ENCODE data around the gene NRDC. TPM values are rescaled to one million over a fixed set of nuclear protein-coding genes. Genes with fewer than 3 reads are reported as not detected.
A peak's percentile ranks its signal among the peaks of the same experiment; 100 is the strongest.

Gene NRDC
- total and polyA plus RNA-seq, 9 of the 15 experiments (the other 6 are each of a cell fraction or from before 2014, with no cell fraction given), result 102 to 371 (median 201) TPM

DNA sequence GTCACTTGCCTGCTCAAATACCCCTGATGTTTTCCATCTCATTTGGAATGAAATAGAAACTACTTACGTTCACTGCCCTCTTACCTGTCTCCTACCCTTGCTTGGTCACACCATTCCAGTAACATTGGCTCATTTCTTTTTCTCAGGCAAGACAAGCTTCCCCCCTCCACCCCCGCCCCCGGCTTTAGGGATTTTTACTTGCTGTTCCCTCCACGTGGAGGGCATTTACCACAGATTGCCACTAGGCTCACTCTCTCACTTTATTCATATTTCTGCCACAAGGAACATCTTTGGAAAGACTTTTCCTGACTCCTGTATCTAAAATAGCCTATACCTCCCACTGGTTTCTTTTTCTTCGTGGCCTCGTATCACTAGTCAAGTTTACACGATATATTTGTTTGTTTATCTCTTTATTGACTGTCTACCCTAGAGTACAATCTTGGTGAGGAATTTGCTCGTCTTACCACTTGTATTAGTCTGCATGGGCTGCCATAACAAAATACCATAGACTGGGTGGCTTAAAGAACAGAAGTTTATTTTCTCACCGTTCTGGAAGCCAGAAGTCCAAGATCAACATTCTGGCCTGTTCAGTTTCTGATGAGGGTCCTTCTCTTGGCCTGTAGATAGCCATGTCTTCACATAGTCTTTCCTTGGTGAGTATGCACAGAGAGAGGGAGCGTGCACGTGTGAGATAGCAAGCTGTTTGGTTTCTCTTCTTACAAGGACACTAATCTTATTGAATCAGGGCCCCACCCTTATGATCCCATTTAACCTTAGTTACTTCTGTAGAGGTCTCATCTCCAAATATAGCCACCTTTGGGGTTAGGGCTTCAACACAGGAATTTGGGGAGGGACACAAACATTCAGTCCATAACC is 126.2 kb downstream of the NRDC start (continued):
- TF ChIP-seq ELK1 (CRISPR knock-in tag; IDR thresholded peaks at IDR 0.05) (no peak), MEF2A (IDR thresholded peaks at IDR 0.05; ENCODE audit: control insufficient read depth, low read depth, low read length) (peak; percentile 83), GATA2 (CRISPR knock-in tag; IDR thresholded peaks at IDR 0.05) (peak; percentile 37; the same call in 1 of the 2 replicates), ZNF146 (CRISPR knock-in tag; IDR thresholded peaks at IDR 0.05; ENCODE audit: unreplicated experiment) (no peak), SMARCC2 (IDR thresholded peaks at IDR 0.05; ENCODE audit: low read depth) (0 out of 2 replicates have a peak, but pooled peaks have one; percentile 40), EP400 (IDR thresholded peaks at IDR 0.05) (peak; percentile 53; the same call in 1 of the 2 replicates), LEF1 (IDR thresholded peaks at IDR 0.05) (peak; percentile 64; the same call in 1 of the 2 replicates), MECOM (CRISPR knock-in tag; IDR thresholded peaks at IDR 0.05) (peak; percentile 58; the same call in 1 of the 2 replicates), RNF2 (IDR thresholded peaks at IDR 0.05) (peak; percentile 36; the same call in 1 of the 2 replicates), PML (IDR thresholded peaks at IDR 0.05; ENCODE audit: low read length) (peak; percentile 53; the same call in 1 of the 2 replicates), MYNN (IDR thresholded peaks at IDR 0.05) (no peak), MYNN (CRISPR knock-in tag; IDR thresholded peaks at IDR 0.05) (no peak), NR1H2 (CRISPR knock-in tag; IDR thresholded peaks at IDR 0.05) (peak; percentile 28; the same call in 1 of the 2 replicates), MAZ (CRISPR knock-in tag; conservative IDR thresholded peaks at IDR 0.05 in 1 of 2, IDR thresholded peaks at IDR 0.05 in 1 of 2) (peak in 1 of 2 experiments; percentile 22; a peak in 1 of 4 replicates), SMARCA4 (IDR thresholded peaks at IDR 0.05) (peak; percentile 82), MIER1 (IDR thresholded peaks at IDR 0.05; ENCODE audit: low read depth) (0 out of 2 replicates have a peak, but pooled peaks have one; percentile 46), MBD2 (IDR thresholded peaks at IDR 0.05; ENCODE audit: borderline replicate concordance, low read depth) (peak; percentile 24; the same call in 1 of the 2 replicates)
- TF ChIP-seq, protein P1, sequence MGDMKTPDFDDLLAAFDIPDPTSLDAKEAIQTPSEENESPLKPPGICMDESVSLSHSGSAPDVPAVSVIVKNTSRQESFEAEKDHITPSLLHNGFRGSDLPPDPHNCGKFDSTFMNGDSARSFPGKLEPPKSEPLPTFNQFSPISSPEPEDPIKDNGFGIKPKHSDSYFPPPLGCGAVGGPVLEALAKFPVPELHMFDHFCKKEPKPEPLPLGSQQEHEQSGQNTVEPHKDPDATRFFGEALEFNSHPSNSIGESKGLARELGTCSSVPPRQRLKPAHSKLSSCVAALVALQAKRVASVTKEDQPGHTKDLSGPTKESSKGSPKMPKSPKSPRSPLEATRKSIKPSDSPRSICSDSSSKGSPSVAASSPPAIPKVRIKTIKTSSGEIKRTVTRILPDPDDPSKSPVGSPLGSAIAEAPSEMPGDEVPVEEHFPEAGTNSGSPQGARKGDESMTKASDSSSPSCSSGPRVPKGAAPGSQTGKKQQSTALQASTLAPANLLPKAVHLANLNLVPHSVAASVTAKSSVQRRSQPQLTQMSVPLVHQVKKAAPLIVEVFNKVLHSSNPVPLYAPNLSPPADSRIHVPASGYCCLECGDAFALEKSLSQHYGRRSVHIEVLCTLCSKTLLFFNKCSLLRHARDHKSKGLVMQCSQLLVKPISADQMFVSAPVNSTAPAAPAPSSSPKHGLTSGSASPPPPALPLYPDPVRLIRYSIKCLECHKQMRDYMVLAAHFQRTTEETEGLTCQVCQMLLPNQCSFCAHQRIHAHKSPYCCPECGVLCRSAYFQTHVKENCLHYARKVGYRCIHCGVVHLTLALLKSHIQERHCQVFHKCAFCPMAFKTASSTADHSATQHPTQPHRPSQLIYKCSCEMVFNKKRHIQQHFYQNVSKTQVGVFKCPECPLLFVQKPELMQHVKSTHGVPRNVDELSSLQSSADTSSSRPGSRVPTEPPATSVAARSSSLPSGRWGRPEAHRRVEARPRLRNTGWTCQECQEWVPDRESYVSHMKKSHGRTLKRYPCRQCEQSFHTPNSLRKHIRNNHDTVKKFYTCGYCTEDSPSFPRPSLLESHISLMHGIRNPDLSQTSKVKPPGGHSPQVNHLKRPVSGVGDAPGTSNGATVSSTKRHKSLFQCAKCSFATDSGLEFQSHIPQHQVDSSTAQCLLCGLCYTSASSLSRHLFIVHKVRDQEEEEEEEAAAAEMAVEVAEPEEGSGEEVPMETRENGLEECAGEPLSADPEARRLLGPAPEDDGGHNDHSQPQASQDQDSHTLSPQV (IDR thresholded peaks at IDR 0.05), result peak; percentile 85
